PC-3 (cell line): Measurements from ENCODE around the gene SELP. TPM values are rescaled to one million over a fixed set of nuclear protein-coding genes. Genes with fewer than 3 reads are reported as not detected.

Experiments
- ATAC-seq: fragments of 200-7000 bp; cut with Tn5 transposase; 2 replicates; pipeline ENCODE4 v1.9.1; 2020; ENCODE audit warnings: mild to moderate bottlenecking, moderate library complexity
- BruUV-seq: library from RNA; stranded (reverse); fragments of 400-500 nt; replicated peaks from 2 replicates; lab custom pipeline; 2021; lab: Mats Ljungman, UMichigan
- CTCF ChIA-PET: fragments of 300-600 bp; sonication (Branson Sonifier 250); formaldehyde crosslinking; loops from one replicate; lab custom pipeline; 2022; ENCODE audit warnings: antibody characterized with exemption; lab: Charles Lee
- POLR2A ChIA-PET: fragments of 300-600 bp; sonication (Branson Sonifier 250); formaldehyde crosslinking; loops from one replicate; lab custom pipeline; 2022; ENCODE audit warnings: antibody characterized with exemption; ENCODE audit not compliant: unreplicated experiment; lab: Charles Lee
- DNase-seq: peaks from one replicate; pipeline ENCODE4 v3.0.0-alpha.2; 2015
- H2AFZ ChIP-seq: fragments of 300-600 bp; sonication (generic); 2 replicates; pipeline ENCODE4 v1.6.0; 2016; ENCODE audit warnings: antibody characterized with exemption, low read length
- H3F3A ChIP-seq: fragments of 300-600 bp; sonication (generic); one replicate; pipeline ENCODE4 v1.6.0; 2017; ENCODE audit warnings: antibody characterized with exemption, low read length, control low read depth, mild to moderate bottlenecking; ENCODE audit not compliant: unreplicated experiment
- H3K27ac ChIP-seq: fragments of 300-600 bp; sonication (generic); 2 replicates; pipeline ENCODE4 v1.5.1; 2016; ENCODE audit warnings: mild to moderate bottlenecking, low read length
- H3K27me3 ChIP-seq: fragments of 300-600 bp; sonication (generic); 2 replicates; pipeline ENCODE4 v1.6.1; 2016; ENCODE audit warnings: low read length, mixed read lengths
- H3K36me3 ChIP-seq: fragments of 300-600 bp; sonication (generic); 2 replicates; pipeline ENCODE4 v1.6.1; 2016; ENCODE audit warnings: low read depth, mixed run types, low read length, mixed read lengths
- H3K4me1 ChIP-seq: fragments of 300-600 bp; sonication (generic); 2 replicates; pipeline ENCODE4 v1.5.1; 2016; ENCODE audit warnings: low read length; ENCODE audit not compliant: insufficient read depth
- H3K4me2 ChIP-seq: fragments of 300-600 bp; sonication (generic); 2 replicates; pipeline ENCODE4 v1.6.0; 2016; ENCODE audit warnings: low read length
- H3K4me3 ChIP-seq: fragments of 300-600 bp; sonication (generic); 2 replicates; pipeline ENCODE4 v1.5.1; 2016; ENCODE audit warnings: mild to moderate bottlenecking, low read length, mixed read lengths
- H3K79me2 ChIP-seq: fragments of 300-600 bp; sonication (generic); 2 replicates; pipeline ENCODE4 v1.6.1; 2017; ENCODE audit warnings: low read length, mixed read lengths
- H3K9ac ChIP-seq: fragments of 300-600 bp; sonication (generic); 2 replicates; pipeline ENCODE4 v1.6.0; 2016; ENCODE audit warnings: mild to moderate bottlenecking, low read length
- H3K9me2 ChIP-seq: fragments of 300-600 bp; sonication (generic); replicated peaks from 2 replicates; pipeline ENCODE4 v1.6.1; 2016; ENCODE audit warnings: mixed run types, low read length, mixed read lengths
- H3K9me3 ChIP-seq: fragments of 300-600 bp; sonication (generic); 2 replicates; pipeline ENCODE4 v1.6.1; 2016; ENCODE audit warnings: low read length, mixed read lengths
- H4K20me1 ChIP-seq: fragments of 300-600 bp; sonication (generic); 2 replicates; pipeline ENCODE4 v1.6.1; 2016; ENCODE audit warnings: low read length, mixed read lengths
- EZH2 ChIP-seq: fragments of 300-600 bp; sonication (generic); IDR thresholded peaks from one replicate; pipeline ENCODE4 v1.6.1; 2017; ENCODE audit warnings: antibody characterized with exemption, mild to moderate bottlenecking, low read length; ENCODE audit not compliant: unreplicated experiment
- EZH2phosphoT487 ChIP-seq: fragments of 300-600 bp; sonication (generic); IDR thresholded peaks from 2 replicates; pipeline ENCODE4 v1.6.1; 2018; ENCODE audit warnings: mild to moderate bottlenecking, antibody characterized with exemption, low read length, borderline replicate concordance
- intact Hi-C: fragments of 100-400 bp; cut with micrococcal nuclease; formaldehyde crosslinking; loops from 2 replicates; pipeline ENCODE4 v1.9.0; 2023
- total RNA-seq: library from RNA; depleted of rRNA; stranded (reverse); fragments of >200 nt; gene quantifications from 2 replicates; pipeline ENCODE4 v1.2.3, GENCODE V29; 2014
- TF ChIP-seq, protein P1 (sequence below): fragments of 300-600 bp; sonication (generic); conservative IDR thresholded peaks from 2 replicates; pipeline ENCODE4 v1.5.1; 2017; ENCODE audit warnings: antibody characterized with exemption, low read depth, mild to moderate bottlenecking, low read length

Gene SELP
- total RNA-seq, 1 experiment from 2014 or later, result not detected

DNA sequence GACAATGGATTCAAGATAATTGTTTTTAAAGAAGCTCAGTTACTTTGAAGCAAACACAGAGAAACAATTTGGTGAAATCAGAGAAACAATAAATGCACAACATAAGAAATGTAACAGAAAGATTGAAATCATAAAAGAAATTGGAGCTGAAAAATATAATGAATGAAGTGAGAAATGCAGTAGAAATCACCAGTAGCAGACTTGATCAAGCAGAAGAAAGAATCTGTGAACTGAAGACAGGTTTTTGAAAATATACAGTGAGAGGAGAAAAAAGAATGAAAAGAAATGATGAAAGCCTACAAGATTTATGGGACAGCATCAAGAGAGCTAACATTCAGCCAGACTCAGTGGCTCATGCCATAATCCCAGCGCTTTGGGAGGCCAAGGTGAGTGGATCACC is 4.2 kb upstream of the SELP start:
- H3K79me2 ChIP-seq, result no peaks in the 10 kb centered on the region
- H3K9ac ChIP-seq, result no peak overlapping the region
- intact Hi-C loops, result no loop called here
- H4K20me1 ChIP-seq, result no peaks in the 10 kb centered on the region
- H2AFZ ChIP-seq, result no peak overlapping the region
- no peaks in the 10 kb centered on the region; the same call in 1 of the 2 replicates for H3K36me3 ChIP-seq
- no peaks in the 10 kb centered on the region for H3K4me1 ChIP-seq
- H3F3A ChIP-seq, result no peaks in the 10 kb centered on the region
- H3K27ac ChIP-seq, result no peak overlapping the region
- DNase-seq, result no peak
- no peak for ATAC-seq
- H3K9me3 ChIP-seq, result peaks cover 14% of the 10 kb centered on the region
- 0 out of 2 replicates have a peak, but pooled peaks cover 3% of the 10 kb centered on the region for H3K27me3 ChIP-seq
- ChIA-PET CTCF (no interaction called here), POLR2A (no interaction called here)
- no peak overlapping the region for H3K4me3 ChIP-seq
- H3K9me2 ChIP-seq, result no peaks in the 10 kb centered on the region
- H3K4me2 ChIP-seq, result no peak overlapping the region
- no TSS peak for BruUV-seq
- TF ChIP-seq, protein P1, sequence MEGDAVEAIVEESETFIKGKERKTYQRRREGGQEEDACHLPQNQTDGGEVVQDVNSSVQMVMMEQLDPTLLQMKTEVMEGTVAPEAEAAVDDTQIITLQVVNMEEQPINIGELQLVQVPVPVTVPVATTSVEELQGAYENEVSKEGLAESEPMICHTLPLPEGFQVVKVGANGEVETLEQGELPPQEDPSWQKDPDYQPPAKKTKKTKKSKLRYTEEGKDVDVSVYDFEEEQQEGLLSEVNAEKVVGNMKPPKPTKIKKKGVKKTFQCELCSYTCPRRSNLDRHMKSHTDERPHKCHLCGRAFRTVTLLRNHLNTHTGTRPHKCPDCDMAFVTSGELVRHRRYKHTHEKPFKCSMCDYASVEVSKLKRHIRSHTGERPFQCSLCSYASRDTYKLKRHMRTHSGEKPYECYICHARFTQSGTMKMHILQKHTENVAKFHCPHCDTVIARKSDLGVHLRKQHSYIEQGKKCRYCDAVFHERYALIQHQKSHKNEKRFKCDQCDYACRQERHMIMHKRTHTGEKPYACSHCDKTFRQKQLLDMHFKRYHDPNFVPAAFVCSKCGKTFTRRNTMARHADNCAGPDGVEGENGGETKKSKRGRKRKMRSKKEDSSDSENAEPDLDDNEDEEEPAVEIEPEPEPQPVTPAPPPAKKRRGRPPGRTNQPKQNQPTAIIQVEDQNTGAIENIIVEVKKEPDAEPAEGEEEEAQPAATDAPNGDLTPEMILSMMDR, result no peak
- no peak for TF ChIP-seq EZH2
- TF ChIP-seq EZH2phosphoT487, result no peak

DNA sequence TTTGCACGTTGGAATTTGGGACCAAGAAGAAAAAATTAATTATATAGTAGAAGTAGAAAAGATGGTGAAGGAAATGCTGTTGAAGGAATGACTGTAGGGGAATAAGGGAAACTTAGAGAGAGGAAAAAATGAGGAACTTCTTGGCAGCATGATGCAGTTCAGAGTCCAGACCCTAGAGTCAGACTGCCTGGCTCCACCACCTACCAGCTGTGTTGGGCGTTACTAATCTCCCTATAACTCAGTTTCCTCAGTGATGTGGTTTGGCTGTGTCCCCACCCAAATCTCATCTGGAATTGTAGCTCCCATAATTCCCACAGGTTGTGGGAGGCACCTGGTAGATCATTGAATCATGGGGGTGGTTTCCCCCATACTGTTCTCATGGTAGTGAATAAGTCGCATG is 1.3 kb upstream of the SELP start:
- ATAC-seq, result no peak
- Histone ChIP-seq H4K20me1 (no peaks in the 10 kb centered on the region), H3K27ac (no peak overlapping the region), H3K79me2 (no peaks in the 10 kb centered on the region), H3K36me3 (no peaks in the 10 kb centered on the region; the same call in 1 of the 2 replicates), H3K27me3 (peaks cover 7% of the 10 kb centered on the region; the same call in 1 of the 2 replicates), H2AFZ (no peak overlapping the region), H3F3A (no peaks in the 10 kb centered on the region), H3K9ac (no peak overlapping the region), H3K4me3 (no peak overlapping the region), H3K9me2 (no peaks in the 10 kb centered on the region), H3K4me2 (no peak overlapping the region), H3K9me3 (peaks cover 14% of the 10 kb centered on the region), H3K4me1 (no peaks in the 10 kb centered on the region)
- TF ChIP-seq, protein P1, result no peak
- TF ChIP-seq EZH2 (no peak), EZH2phosphoT487 (no peak)
- ChIA-PET CTCF (no interaction called here), POLR2A (no interaction called here)
- BruUV-seq, result no TSS peak
- intact Hi-C loops, result no loop called here
- no peak for DNase-seq

DNA sequence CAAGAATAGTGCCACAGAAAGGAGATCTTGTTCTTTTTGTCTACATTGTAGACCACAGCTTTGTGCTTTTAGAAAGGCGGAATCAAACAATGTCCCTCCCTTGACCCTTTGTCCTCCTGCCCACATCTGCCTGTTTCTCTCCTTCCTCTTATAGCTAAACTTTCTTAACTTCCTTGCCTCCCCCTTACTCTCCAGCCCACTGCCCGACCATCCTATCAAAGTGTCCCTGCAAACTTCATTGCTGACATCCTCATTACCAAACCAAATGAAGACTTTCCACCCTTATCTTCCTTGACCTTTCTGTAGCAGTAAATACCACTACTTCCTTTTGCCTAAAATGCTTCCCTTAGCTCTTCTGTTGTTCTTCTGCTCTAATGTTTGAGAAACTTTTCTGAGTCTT is 5.0 kb downstream of the SELP start:
- Histone ChIP-seq H3K4me2 (no peak overlapping the region), H3F3A (no peaks in the 10 kb centered on the region), H3K9me3 (no peaks in the 10 kb centered on the region), H3K27ac (no peak overlapping the region), H3K9ac (no peak overlapping the region), H4K20me1 (no peaks in the 10 kb centered on the region), H3K4me3 (no peak overlapping the region), H2AFZ (no peak overlapping the region), H3K27me3 (peaks cover 34% of the 10 kb centered on the region; the same call in 1 of the 2 replicates), H3K36me3 (no peaks in the 10 kb centered on the region), H3K9me2 (no peaks in the 10 kb centered on the region), H3K4me1 (no peaks in the 10 kb centered on the region), H3K79me2 (no peaks in the 10 kb centered on the region)
- TF ChIP-seq, protein P1, result no peak
- TF ChIP-seq EZH2phosphoT487 (no peak), EZH2 (no peak)
- intact Hi-C loops, result no loop called here
- no TSS peak for BruUV-seq
- DNase-seq (no peak), ATAC-seq (no peak)
- CTCF ChIA-PET, result no interaction called here
- POLR2A ChIA-PET, result no interaction called here
